Progenitor cell of endocrine pancreas (in vitro differentiated cells): ENCODE measurements around the gene DNAJC3. TPM values are rescaled to one million over a fixed set of nuclear protein-coding genes. Genes with fewer than 3 reads are reported as not detected.

ENCODE experiments used
- DNase-seq: peaks from one replicate; pipeline ENCODE4 v3.0.0; 2021; ENCODE audit warnings: low spot score; ENCODE audit not compliant: unreplicated experiment
- H3K27ac Mint-ChIP-seq: 2 replicates; pipeline ENCODE4 v1.8.0; 2021; ENCODE audit warnings: mild to moderate bottlenecking, moderate library complexity, mixed read lengths
- H3K27me3 Mint-ChIP-seq: 2 replicates; pipeline ENCODE4 v1.8.0; 2021; ENCODE audit warnings: mixed read lengths
- H3K36me3 Mint-ChIP-seq: 2 replicates; pipeline ENCODE4 v1.8.0; 2022; ENCODE audit warnings: mixed read lengths; ENCODE audit not compliant: insufficient read depth
- H3K4me1 Mint-ChIP-seq: 2 replicates; pipeline ENCODE4 v1.8.0; 2021; ENCODE audit warnings: low read depth, mixed read lengths
- H3K4me3 Mint-ChIP-seq: 2 replicates; pipeline ENCODE4 v1.8.0; 2021; ENCODE audit warnings: low read depth, mild to moderate bottlenecking, moderate library complexity, mixed read lengths
- H3K9me3 Mint-ChIP-seq: 2 replicates; pipeline ENCODE4 v1.8.0; 2021; ENCODE audit warnings: low read depth, mixed read lengths
- CTCF ChIP-seq: fragments of 200-600 bp; sonication (generic); IDR thresholded peaks from one replicate; pipeline ENCODE4 v1.5.0; 2021; ENCODE audit warnings: antibody characterized with exemption, mild to moderate bottlenecking; ENCODE audit not compliant: unreplicated experiment
- total RNA-seq: library from RNA; stranded (reverse); gene quantifications from 2 replicates; pipeline ENCODE4 v1.2.1, GENCODE V29; 2021

DNAJC3 gene
- total RNA-seq, 1 donor from 2014 or later = 31.7 TPM

DNA sequence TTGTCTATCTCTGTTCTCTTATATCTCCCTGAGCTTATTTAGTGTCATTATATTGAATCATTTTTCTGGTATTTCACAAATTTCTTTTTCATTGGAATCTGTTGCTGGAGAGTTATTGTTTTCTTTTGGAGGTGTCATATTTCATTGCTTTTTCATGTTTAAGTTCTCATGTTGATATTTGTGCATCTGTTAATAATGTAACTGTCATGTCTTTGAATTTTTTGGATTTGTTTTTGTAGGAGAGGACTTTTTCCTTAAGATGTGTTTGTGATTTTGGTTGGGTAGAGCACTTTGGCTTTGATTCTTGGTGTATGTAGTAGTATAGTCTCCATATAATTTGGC lies 64.0 kb downstream of the DNAJC3 start:
- peak overlapping the region; percentile 71 for H3K4me3 Mint-ChIP-seq
- TF ChIP-seq CTCF = no peak

DNA sequence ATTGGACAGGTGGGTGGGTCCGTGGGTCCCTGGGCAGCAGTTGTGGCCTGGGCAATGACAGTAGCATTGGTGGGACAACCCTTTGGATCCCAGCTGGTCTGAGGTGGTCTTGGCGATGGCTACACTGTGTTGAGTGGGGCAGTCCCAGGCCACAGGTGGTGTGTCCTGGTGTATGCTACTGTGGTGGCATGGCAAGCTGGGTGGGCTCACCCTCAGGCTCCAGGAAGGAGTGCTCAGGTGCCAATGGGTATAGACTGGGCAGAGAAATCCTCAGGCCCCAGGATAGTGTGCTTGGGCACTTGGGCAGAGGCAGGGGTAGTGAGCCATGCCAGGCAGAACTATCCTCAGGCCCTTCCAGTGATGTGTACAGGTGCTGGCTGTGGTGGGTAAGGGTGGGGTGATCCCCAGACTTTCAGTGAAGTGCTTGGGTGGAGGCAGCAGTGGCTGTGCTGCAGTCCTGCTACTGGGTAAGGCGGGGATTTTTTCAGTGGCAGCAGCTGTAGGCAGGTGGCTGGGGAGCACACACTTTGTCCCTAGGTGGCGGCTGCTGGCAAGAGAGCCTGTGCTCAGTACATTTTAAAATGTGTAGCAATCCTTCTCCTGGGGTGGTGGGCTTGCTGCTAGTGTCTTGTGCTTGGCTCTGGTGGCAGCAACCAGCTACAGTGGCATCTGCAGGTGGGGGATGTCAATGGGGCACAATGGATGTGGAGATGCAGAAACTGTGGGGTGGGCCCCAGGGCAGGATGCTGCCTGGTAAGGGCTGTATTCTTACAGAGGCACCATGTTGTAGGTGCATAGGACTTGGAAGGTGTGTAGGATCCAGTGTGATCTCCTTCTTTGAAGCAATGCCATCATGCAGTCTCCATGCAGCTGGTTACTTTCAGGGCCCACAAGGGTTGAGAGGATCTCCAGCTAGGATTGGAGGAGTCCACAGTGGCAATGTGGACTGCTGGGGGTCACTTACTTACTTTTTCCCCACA lies 64.9 kb downstream of the DNAJC3 start:
- DNase-seq = no peak
- Mint-ChIP-seq H3K27ac (no peak overlapping the region), H3K9me3 (peaks cover 14% of the 10 kb centered on the region), H3K36me3 (peaks cover 9% of the 10 kb centered on the region), H3K4me1 (peaks cover 9% of the 10 kb centered on the region), H3K27me3 (no peaks in the 10 kb centered on the region), H3K4me3 (no peak overlapping the region)
- TF ChIP-seq CTCF = no peak

More for the DNA sequence above, 64.0 kb downstream of the DNAJC3 start:
- no peaks in the 10 kb centered on the region for H3K27me3 Mint-ChIP-seq
- H3K9me3 Mint-ChIP-seq = peaks cover 14% of the 10 kb centered on the region
- peak overlapping the region; percentile 44 for H3K27ac Mint-ChIP-seq
- peaks cover 8% of the 10 kb centered on the region for H3K4me1 Mint-ChIP-seq
- no peak for DNase-seq
- peaks cover 9% of the 10 kb centered on the region for H3K36me3 Mint-ChIP-seq

GRCh38 chr13:95743192-95743591 lies 66.3 kb downstream of the DNAJC3 start:
- no peak for TF ChIP-seq CTCF
- H3K4me3 Mint-ChIP-seq = no peak overlapping the region
- H3K36me3 Mint-ChIP-seq = peaks cover 9% of the 10 kb centered on the region
- H3K27ac Mint-ChIP-seq = no peak overlapping the region
- H3K4me1 Mint-ChIP-seq = peaks cover 15% of the 10 kb centered on the region
- DNase-seq = no peak
- peaks cover 14% of the 10 kb centered on the region for H3K9me3 Mint-ChIP-seq
- no peaks in the 10 kb centered on the region for H3K27me3 Mint-ChIP-seq

GRCh38 chr13:95745289-95745688 lies 68.3 kb downstream of the DNAJC3 start:
- no peaks in the 10 kb centered on the region for H3K27me3 Mint-ChIP-seq
- H3K27ac Mint-ChIP-seq = no peak overlapping the region
- TF ChIP-seq CTCF = no peak
- no peak for DNase-seq
- no peak overlapping the region for H3K4me3 Mint-ChIP-seq
- H3K36me3 Mint-ChIP-seq = peaks cover 7% of the 10 kb centered on the region
- H3K4me1 Mint-ChIP-seq = peaks cover 20% of the 10 kb centered on the region
- peaks cover 10% of the 10 kb centered on the region for H3K9me3 Mint-ChIP-seq

DNA sequence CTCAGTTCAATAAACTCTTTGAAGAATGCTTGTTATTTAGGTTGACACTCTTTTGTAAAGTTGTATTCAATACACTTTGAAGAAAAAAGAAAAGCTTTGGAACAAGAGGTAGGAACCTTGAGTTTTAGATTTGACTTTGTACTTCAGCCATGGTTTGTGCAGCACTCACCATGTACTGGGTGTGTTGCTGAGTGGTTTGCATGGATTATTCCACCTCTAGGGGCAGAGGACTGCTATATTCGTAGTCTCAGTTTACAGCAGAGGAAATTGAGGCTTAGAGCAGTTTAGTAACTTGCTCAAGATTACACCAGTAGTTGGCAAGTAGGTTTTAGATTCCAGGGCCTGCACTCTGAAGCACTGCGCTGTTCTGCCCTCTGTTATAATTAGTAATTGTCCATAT lies 68.8 kb downstream of the DNAJC3 start:
- peaks cover 18% of the 10 kb centered on the region for H3K4me1 Mint-ChIP-seq
- no peak for DNase-seq
- H3K36me3 Mint-ChIP-seq = peaks cover 6% of the 10 kb centered on the region
- peaks cover 9% of the 10 kb centered on the region for H3K9me3 Mint-ChIP-seq
- TF ChIP-seq CTCF = peak; percentile 39
- H3K27ac Mint-ChIP-seq = no peak overlapping the region
- no peaks in the 10 kb centered on the region for H3K27me3 Mint-ChIP-seq
- no peak overlapping the region for H3K4me3 Mint-ChIP-seq
